DOHH2 (cell line): ENCODE measurements around the gene LRRC23.
"Not testable (repeated sequence)": the region's sequence is repeated elsewhere in the genome, so short reads cannot be mapped to it uniquely, and the experiment has no call there.

Experiments
- H3F3A ChIP-seq: fragments of 200-600 bp; sonication (generic), shearing (Covaris generic); 2 replicates; pipeline ENCODE4 v1.6.0; 2016; ENCODE audit warnings: antibody characterized with exemption, mild to moderate bottlenecking; ENCODE audit not compliant: control insufficient read depth, insufficient read depth
- H3K27ac ChIP-seq: fragments of 200-600 bp; sonication (generic); 2 replicates; pipeline ENCODE4 v1.5.1; 2014; ENCODE audit warnings: low read depth, mild to moderate bottlenecking, low read length, moderate library complexity
- H3K27me3 ChIP-seq: fragments of 200-600 bp; sonication (generic); 2 replicates; pipeline ENCODE4 v1.6.1; 2014; ENCODE audit warnings: mild to moderate bottlenecking, low read length, mixed read lengths; ENCODE audit not compliant: control insufficient read depth
- H3K36me3 ChIP-seq: fragments of 200-600 bp; sonication (generic); 2 replicates; pipeline ENCODE4 v1.6.1; 2014; ENCODE audit warnings: mild to moderate bottlenecking, low read length, moderate library complexity, mixed read lengths; ENCODE audit not compliant: control insufficient read depth
- H3K4me1 ChIP-seq: fragments of 200-600 bp; sonication (generic); 2 replicates; pipeline ENCODE4 v1.6.1; 2014; ENCODE audit warnings: mild to moderate bottlenecking, low read length, mixed read lengths; ENCODE audit not compliant: control insufficient read depth
- H3K4me2 ChIP-seq: fragments of 200-600 bp; sonication (generic); 2 replicates; pipeline ENCODE4 v1.6.0; 2014; ENCODE audit warnings: mild to moderate bottlenecking, low read length, moderate library complexity
- H3K4me3 ChIP-seq: fragments of 200-600 bp; sonication (generic); 2 replicates; pipeline ENCODE4 v1.5.1; 2014; ENCODE audit warnings: mild to moderate bottlenecking, low read length, mixed read lengths
- H3K79me2 ChIP-seq: fragments of 200-600 bp; sonication (generic); 2 replicates; pipeline ENCODE4 v1.6.1; 2014; ENCODE audit warnings: mild to moderate bottlenecking, low read length, mixed read lengths; ENCODE audit not compliant: control insufficient read depth
- H3K9me2 ChIP-seq: fragments of 200-600 bp; sonication (generic); replicated peaks from 2 replicates; pipeline ENCODE4 v1.6.1; 2014; ENCODE audit warnings: mild to moderate bottlenecking, low read length, mixed read lengths; ENCODE audit not compliant: control insufficient read depth
- H3K9me3 ChIP-seq: fragments of 200-600 bp; sonication (generic); 2 replicates; pipeline ENCODE4 v1.6.1; 2014; ENCODE audit warnings: antibody characterized with exemption, low read length, mixed read lengths; ENCODE audit not compliant: control insufficient read depth, insufficient read depth
- H4K20me1 ChIP-seq: fragments of 200-600 bp; sonication (generic); 2 replicates; pipeline ENCODE4 v1.6.0; 2014; ENCODE audit warnings: low read depth, mild to moderate bottlenecking, antibody characterized with exemption, low read length, moderate library complexity; ENCODE audit not compliant: control insufficient read depth, insufficient read depth
- EZH2phosphoT487 ChIP-seq: fragments of 200-600 bp; sonication (generic); IDR thresholded peaks from 2 replicates; pipeline ENCODE4 v1.6.1; 2017; ENCODE audit warnings: borderline replicate concordance, mild to moderate bottlenecking, antibody characterized with exemption, low read length, moderate library complexity, mixed read lengths
- TF ChIP-seq, protein P1 (sequence below): fragments of 200-600 bp; sonication (generic); IDR thresholded peaks from one replicate; pipeline ENCODE4 v1.5.1; 2014; ENCODE audit warnings: antibody characterized with exemption, mild to moderate bottlenecking, low read depth, low read length; ENCODE audit not compliant: poor library complexity, severe bottlenecking

The LRRC23 gene

DNA sequence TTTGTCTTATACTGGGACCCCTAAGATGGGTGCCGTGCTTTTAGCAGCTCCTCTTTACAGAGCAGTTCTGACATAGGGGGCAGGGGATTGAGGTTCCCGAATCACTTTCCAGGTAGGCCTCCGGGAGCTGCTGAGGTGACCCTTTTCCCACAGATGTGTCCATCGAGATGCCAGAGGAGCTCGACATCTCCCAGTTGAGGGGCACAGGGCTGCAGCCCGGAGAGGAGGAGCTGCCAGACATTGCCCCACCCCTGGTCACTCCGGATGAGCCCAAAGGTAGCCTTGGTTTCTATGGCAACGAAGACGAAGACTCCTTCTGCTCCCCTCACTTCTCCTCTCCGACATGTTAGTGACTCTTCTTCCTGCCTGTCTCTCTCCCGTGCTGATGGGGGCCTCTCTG lies 41.6 kb upstream of the LRRC23 start:
- TF ChIP-seq, protein P1, sequence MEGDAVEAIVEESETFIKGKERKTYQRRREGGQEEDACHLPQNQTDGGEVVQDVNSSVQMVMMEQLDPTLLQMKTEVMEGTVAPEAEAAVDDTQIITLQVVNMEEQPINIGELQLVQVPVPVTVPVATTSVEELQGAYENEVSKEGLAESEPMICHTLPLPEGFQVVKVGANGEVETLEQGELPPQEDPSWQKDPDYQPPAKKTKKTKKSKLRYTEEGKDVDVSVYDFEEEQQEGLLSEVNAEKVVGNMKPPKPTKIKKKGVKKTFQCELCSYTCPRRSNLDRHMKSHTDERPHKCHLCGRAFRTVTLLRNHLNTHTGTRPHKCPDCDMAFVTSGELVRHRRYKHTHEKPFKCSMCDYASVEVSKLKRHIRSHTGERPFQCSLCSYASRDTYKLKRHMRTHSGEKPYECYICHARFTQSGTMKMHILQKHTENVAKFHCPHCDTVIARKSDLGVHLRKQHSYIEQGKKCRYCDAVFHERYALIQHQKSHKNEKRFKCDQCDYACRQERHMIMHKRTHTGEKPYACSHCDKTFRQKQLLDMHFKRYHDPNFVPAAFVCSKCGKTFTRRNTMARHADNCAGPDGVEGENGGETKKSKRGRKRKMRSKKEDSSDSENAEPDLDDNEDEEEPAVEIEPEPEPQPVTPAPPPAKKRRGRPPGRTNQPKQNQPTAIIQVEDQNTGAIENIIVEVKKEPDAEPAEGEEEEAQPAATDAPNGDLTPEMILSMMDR = no peak
- TF ChIP-seq EZH2phosphoT487 = no peak
- H3F3A ChIP-seq = no peaks in the 10 kb centered on the region; the same call in 1 of the 2 replicates
- H3K79me2 ChIP-seq = peaks cover 13% of the 10 kb centered on the region
- H3K4me1 ChIP-seq = peaks cover 9% of the 10 kb centered on the region
- no peak overlapping the region for H3K4me3 ChIP-seq
- no peaks in the 10 kb centered on the region for H3K27me3 ChIP-seq
- peaks cover under 1% of the 10 kb centered on the region; the same call in 1 of the 2 replicates for H4K20me1 ChIP-seq
- H3K36me3 ChIP-seq = peaks cover 87% of the 10 kb centered on the region
- no peak overlapping the region for H3K27ac ChIP-seq
- H3K9me3 ChIP-seq = no peaks in the 10 kb centered on the region
- no peak overlapping the region for H3K4me2 ChIP-seq
- H3K9me2 ChIP-seq = no peaks in the 10 kb centered on the region

DNA sequence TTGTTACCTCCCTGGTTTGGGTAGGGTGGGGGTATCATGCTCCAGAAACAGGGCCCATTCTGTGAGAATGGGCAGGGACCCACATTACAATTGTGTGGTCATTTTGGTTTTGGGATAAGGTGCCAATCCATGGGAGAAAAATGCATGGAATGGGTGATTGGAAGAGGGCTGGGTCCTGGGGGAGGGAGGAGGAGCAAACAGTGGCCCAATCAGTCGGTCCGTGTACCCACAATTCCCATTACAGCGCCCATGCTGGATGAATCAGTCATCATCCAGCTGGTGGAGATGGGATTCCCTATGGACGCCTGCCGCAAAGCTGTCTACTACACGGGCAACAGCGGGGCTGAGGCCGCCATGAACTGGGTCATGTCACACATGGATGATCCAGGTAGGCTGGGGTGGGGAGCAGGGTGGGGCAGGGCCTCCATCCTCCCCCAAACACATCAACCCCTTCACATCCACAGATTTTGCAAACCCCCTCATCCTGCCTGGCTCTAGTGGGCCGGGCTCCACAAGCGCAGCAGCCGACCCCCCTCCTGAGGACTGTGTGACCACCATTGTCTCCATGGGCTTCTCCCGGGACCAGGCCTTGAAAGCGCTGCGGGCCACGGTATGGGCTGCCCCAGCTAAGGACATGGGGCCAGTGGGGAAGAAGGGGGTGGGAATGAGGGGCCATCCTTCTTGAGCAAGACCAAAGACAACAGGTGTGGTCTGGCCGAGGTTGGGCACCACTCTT lies 40.9 kb upstream of the LRRC23 start:
- no peaks in the 10 kb centered on the region for H3K9me2 ChIP-seq
- no peak for TF ChIP-seq EZH2phosphoT487
- TF ChIP-seq, protein P1 = no peak
- H3K27ac ChIP-seq = no peak overlapping the region
- H3K4me3 ChIP-seq = no peak overlapping the region
- H4K20me1 ChIP-seq = peaks cover 7% of the 10 kb centered on the region
- peaks cover 4% of the 10 kb centered on the region for H3F3A ChIP-seq
- peaks cover 20% of the 10 kb centered on the region for H3K79me2 ChIP-seq
- H3K36me3 ChIP-seq = peaks cover 87% of the 10 kb centered on the region
- H3K27me3 ChIP-seq = no peaks in the 10 kb centered on the region; the same call in 1 of the 2 replicates
- peaks cover 11% of the 10 kb centered on the region for H3K4me1 ChIP-seq
- H3K9me3 ChIP-seq = no peaks in the 10 kb centered on the region
- no peak overlapping the region for H3K4me2 ChIP-seq

DNA sequence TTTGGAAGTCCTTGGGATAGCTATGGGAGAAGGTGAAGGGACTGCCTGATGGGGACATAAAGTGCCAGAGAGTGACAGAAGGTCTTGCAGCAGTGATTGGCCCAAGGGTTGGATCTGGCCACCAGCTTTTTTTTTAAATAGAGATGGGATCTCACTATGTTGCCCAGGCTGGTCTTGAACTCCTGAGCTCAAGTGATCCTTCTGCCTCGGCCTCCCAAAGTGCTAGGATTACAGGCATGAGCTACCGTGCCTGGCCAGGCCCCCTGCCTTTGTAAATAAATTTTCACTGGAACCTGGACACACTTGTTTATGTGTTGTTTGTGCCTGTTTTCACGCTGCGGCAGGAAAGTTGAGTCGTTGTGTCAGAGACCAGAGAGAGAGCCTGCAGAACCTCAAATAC lies 39.3 kb upstream of the LRRC23 start:
- H3K4me2 ChIP-seq, H3K9me2 ChIP-seq, H3K4me3 ChIP-seq, H3K27ac ChIP-seq, H3K27me3 ChIP-seq, H3K9me3 ChIP-seq: not testable (repeated sequence)
- Histone ChIP-seq H4K20me1 (peaks cover 20% of the 10 kb centered on the region), H3K36me3 (peaks cover 90% of the 10 kb centered on the region), H3F3A (peaks cover 15% of the 10 kb centered on the region), H3K4me1 (peaks cover 27% of the 10 kb centered on the region), H3K79me2 (peaks cover 34% of the 10 kb centered on the region)

DNA sequence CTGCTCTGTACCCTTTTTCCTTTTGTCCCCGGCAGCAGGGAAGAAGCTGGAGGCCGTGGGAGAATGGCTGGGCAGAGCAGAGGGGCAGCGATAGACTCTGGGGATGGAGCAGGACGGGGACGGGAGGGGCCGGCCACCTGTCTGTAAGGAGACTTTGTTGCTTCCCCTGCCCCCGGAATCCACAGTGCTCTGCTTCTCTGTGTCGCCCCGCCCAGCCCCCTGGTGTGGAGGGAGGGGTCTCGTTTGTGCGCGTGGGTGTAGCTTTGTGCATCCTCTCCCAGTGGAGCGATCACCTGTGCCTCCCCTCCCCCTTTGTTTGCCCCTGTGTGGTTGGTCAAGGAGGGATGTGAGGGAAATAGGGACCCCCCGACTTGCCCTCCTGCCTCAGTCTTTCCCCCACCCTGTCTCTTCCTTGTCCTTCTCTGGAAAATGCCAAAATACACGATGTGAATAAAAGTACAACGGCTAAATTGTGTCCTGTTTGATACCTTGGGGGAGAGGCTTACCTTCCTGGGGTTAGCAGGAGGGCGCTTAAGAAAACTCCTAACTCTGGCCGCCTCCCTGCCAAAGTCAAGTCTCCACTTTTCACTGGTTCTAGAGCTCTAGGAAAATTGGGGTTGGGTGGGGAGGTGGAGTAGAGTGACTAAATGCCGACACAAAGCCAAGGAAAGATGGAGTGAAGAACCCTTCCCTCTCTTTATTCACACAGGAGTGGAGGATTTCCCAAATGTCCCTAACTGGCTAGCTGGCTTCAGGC lies 38.3 kb upstream of the LRRC23 start:
- peaks cover 23% of the 10 kb centered on the region for H3F3A ChIP-seq
- H3K4me2 ChIP-seq = peak overlapping the region; percentile 88
- H4K20me1 ChIP-seq = peaks cover 20% of the 10 kb centered on the region
- no peaks in the 10 kb centered on the region for H3K9me3 ChIP-seq
- peak overlapping the region; percentile 99 for H3K4me3 ChIP-seq
- H3K36me3 ChIP-seq = peaks cover 90% of the 10 kb centered on the region
- no peak overlapping the region for H3K27ac ChIP-seq
- H3K27me3 ChIP-seq = no peaks in the 10 kb centered on the region; the same call in 1 of the 2 replicates
- TF ChIP-seq, protein P1 = no peak
- TF ChIP-seq EZH2phosphoT487 = no peak
- H3K4me1 ChIP-seq = peaks cover 32% of the 10 kb centered on the region
- H3K79me2 ChIP-seq = peaks cover 34% of the 10 kb centered on the region
- H3K9me2 ChIP-seq = no peaks in the 10 kb centered on the region
